GM18520 (cell line): ENCODE data around the gene NKD1.

Experiments
- ATAC-seq: cut with Tn5 transposase; IDR thresholded peaks from one replicate; pipeline ENCODE4 v1.9.1; 2021; ENCODE audit not compliant: unreplicated experiment

The NKD1 gene

DNA sequence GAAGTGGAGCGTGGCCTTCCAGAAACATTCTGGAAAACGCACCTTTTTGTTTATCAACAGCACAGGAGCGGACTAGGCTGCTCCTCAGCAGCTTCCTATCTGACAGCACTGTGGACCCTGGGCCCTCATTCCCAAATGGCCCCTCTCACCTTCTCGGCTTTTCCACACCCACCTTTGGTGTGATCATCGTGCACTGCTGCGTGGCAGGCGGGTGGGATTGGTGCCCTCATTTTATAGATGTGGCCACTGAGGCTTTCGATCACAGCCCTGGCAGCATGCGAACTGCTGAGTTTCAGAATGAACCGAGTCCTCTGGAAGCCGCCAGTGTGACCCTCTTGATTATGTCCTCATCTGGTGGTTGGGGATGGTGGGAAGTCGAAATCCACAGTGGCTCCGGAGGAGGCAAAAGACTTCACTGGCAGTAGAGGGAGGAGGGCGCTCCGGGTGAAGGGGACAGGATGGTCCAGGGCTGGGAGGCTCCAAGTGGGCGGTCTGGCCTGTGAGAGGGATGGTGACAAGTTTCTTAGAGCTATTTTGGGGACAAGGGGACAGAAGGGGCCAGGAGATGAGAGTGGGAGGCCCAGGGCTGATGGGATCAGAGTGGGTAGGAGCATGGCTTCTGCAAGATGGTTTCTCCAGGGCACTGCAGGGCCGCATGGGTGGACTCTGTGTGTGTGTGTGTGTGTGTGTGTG is 49.5 kb downstream of the NKD1 start:
- no peak for ATAC-seq

GRCh38 chr16:50598256-50598894 is 50.2 kb downstream of the NKD1 start:
- ATAC-seq, result no peak

DNA sequence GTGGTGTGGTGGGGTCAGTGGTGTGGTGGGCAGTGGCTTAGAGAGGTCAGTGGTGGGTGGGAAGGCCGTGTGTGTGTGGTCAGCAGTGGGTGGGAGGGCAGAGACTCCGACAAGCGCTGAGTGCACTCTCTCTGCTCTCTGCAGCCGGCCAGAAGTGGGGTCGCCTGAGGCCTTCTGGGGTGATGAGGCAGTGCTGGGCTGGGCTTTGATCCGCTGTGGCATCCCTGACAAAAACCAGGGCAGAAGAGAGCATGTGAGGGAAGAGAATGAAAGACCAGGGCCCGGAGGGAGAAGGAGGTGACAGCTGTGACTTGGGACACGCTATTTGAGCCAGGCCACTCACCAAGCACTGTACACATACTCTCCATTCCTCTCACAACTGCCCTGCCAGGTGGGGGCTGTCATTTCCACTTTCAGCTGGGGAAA is 50.8 kb downstream of the NKD1 start:
- ATAC-seq, result no peak

DNA sequence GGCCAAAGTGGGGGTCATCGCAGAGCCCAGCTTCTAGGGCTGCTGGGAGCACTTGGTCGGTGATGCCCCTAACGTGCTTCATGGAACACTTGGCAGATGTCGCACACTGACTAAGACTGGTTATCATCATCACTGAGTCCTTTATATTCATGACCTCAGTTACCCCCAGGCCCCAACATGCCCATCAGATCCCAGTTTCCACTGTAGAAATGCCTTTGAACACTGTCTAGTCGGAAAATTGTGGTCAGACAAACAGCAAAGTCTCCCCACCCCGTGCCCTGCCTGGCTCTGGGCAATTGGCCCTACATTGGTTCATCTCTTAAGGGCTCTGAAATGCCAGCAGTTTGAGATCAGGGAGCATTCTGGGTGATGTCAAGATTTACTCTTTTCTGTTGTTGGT is 51.3 kb downstream of the NKD1 start:
- ATAC-seq, result no peak

DNA sequence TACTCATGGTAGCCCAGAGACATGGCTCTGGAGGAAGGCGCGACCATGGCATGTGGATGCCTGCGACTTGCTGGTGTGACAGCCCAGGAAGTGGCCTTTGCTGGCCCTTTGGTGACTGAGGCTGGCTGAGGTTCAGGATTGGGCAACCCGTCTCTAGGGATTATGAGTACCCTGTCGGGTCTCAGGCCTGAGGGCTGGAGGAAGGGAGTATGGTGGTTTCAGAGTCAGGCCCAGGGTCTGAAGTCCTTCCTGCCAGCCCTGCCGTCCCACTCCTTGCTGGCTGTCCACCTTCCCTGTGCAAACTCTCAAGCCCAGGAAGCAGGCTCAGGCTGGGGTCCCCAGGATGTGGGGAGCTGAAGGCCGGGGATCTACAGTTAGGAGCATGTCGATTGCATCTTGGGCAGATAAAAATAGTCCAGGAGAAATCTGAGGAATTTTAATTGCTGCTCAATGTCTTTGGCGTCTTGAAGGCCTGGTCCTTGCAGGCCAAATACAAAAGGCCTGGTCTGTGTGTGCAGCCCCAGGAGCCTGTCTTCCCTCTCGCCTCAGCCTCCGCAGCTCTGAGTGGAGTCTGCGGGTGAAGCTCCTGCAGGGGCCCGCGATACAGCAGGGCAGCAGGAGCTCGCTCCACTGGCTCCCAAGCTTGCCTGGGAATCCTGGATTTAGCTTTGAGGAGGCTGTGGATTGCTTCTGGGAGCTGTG is 52.5 kb downstream of the NKD1 start:
- no peak for ATAC-seq

DNA sequence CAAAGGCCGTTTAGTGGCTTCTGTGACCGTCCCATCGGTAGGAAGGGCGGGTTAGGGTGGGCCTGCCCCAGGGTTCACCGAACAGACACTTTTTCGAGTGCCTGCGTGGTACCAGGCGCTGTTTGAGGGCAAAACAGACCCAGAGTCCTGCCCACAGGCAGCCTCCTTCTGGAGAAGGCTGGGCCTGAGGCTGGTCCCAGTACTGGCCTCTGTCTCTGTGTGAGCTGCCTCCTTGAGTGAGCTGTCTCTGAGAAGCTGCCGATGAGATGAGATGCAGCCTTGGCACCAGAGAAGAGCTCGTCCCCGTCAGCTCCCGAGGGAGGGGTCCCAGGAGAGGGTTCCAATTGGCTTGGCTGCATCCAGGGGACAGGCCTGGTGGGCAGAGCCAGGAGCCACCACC is 53.1 kb downstream of the NKD1 start:
- no peak for ATAC-seq

DNA sequence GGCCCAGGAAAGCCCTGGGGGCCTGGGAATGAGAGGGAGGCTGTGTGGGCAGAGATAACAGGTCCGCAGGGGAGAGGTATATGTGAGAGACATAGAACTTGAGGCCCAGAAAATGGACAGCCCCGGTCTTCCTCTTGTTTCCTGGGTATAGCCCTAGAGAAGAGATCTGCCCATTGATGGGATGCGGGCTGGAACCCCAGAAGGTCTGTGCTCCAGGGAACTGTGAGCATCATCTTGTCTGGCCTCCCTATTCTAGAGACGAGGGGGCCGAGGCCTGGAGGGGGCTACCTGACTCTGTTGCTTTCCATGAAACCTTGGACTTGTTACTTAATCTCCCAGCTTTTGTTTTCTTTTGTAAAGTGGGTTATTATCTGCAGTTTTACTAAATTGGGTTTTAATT is 53.9 kb downstream of the NKD1 start:
- no peak for ATAC-seq

GRCh38 chr16:50602531-50603205 is 54.5 kb downstream of the NKD1 start:
- no peak for ATAC-seq

- no peak for ATAC-seq
Measured at GRCh38 chr16:50603206-50604064, 55.2 kb downstream of the NKD1 start.

DNA sequence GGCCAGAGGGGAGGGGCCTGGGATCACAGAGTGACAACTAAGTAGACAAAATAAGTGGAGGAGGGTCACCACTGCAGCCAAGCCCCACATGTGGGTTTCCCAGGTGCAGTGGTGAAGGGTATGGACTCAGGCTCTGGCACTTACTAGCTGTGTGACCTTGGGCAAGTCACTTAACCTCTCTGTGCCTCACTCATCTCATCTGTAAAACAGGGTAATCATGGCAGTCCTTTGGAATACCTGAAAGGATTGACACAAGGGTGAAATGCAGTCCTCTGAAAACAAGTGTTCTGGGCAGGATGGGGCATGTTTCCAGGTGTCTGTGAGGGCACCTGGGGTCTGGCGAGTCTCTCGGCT is 55.8 kb downstream of the NKD1 start:
- no peak for ATAC-seq

GRCh38 chr16:50604610-50605009 is 56.4 kb downstream of the NKD1 start:
- no peak for ATAC-seq

DNA sequence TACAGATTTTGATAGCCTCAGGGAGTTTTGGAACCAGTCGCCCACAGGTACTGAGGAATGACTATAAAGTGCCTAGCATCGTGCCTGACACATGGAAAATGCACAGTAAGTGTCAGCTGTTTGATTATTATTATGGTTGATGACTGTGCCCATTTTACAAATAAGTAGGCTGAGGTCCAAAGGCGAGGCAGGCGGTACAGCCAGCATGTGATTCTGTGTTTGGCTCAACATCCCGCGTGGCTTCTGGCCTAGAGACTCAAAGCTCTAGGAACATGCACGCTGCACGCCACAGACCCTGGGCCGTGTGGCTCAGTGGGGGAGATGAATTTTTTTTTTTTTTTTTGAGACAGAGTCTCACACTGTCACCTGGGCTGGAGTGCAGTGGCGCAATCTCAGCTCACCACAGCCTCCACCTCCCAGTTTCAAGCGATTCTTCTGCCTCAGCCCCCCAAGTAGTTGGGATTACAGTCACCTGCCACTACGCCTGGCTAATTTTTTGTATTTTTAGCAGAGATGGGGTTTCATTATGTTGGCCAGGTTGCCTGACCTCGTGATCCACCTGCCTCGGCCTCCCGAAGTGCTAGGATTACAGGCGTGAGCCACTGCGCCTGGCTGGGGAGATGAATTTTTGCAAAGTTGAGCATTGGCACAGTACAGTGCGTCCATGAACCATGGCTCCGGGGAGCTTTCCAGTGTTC is 57.7 kb downstream of the NKD1 start:
- ATAC-seq, result no peak

DNA sequence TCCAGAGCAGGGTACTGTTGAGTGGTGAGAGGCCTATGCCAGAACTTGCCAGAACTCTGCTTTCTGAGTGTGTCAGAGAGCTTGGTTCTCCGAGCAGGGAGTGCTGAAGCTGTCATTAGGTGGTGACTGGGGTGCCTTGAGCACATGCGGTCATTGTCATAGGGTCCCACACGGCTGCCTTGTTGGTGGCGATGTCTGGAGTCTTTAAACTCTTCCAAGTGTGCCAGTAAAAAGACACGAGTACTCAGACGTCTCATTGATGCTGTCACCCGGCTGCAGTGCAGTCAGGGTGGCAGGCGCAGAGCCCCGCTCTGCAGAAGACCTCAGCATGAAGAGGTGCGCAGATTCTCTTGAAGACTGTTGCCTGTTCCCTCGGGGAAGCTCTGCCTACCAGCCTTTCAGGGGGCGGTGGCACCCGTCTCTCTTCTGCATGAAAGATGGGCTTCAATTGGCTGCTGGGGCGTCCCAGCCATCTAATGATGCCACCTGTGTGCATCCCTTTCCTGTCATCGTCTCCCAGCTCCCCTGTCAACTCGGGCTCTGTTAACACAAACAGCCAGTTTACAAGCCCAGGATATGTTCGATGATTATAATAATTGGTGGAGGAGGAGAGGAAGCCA is 58.3 kb downstream of the NKD1 start:
- no peak for ATAC-seq

GRCh38 chr16:50607051-50607431 is 58.8 kb downstream of the NKD1 start:
- no peak for ATAC-seq

DNA sequence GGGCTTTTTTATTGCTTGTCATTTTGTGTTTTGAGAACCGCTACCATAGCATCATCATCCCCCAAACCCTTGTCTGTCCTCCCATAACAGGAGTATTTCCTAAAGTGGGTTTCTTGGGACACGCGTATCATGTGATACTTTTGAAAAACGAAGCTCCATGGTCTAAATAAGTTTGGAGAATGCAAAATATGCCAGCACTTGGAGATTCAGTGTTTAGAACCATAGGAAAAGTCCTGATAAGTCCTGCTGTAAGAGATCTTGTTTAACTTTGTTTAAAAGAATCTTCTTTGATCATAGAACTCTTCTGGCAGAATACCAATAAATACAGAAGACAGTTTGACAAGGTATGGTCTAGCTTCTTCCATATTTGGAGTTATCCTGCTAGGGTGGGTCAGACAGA is 59.3 kb downstream of the NKD1 start:
- no peak for ATAC-seq

GRCh38 chr16:50607970-50608557 is 59.9 kb downstream of the NKD1 start:
- ATAC-seq, result no peak

- no peak for ATAC-seq
Measured at GRCh38 chr16:50609049-50609448, 60.9 kb downstream of the NKD1 start.

- no peak for ATAC-seq
Measured at GRCh38 chr16:50609471-50609870, 61.3 kb downstream of the NKD1 start.
